ENCODE measurements around the gene LECT2. TPM values are rescaled to one million over a fixed set of nuclear protein-coding genes. Genes with fewer than 3 reads are reported as not detected.

The LECT2 gene
- total RNA-seq, 1 experiment from 2014 or later, result not detected

GRCh38 chr5:135985951-135986350 is 31.2 kb upstream of the LECT2 start:
- CTCF ChIA-PET, result no interaction called here
- no TSS peak for BruUV-seq (replicated peaks)
- no peak for ATAC-seq

GRCh38 chr5:135980620-135981019 is 25.8 kb upstream of the LECT2 start:
- no peaks in the 10 kb centered on the region for H3K79me2 ChIP-seq (ENCODE audit: low read length)
- no peak overlapping the region for H3K9ac ChIP-seq (ENCODE audit: low read length)
- no peaks in the 10 kb centered on the region for H3K36me3 ChIP-seq (ENCODE audit: low read depth, low read length)
- no peaks in the 10 kb centered on the region for H4K20me1 ChIP-seq (ENCODE audit: low read length)
- H3K9me3 ChIP-seq (ENCODE audit: low read length), result no peaks in the 10 kb centered on the region
- TF ChIP-seq CTCF (conservative IDR thresholded peaks at IDR 0.05; ENCODE audit: low read depth, low read length) (no peak), EZH2phosphoT487 (IDR thresholded peaks at IDR 0.05; ENCODE audit: borderline replicate concordance, low read length) (no peak), EZH2 (IDR thresholded peaks at IDR 0.05; ENCODE audit: low read length, unreplicated experiment) (no peak)
- no peak overlapping the region for H2AFZ ChIP-seq (ENCODE audit: low read length)
- no peaks in the 10 kb centered on the region for H3F3A ChIP-seq (ENCODE audit: low read length, unreplicated experiment)
- no peaks in the 10 kb centered on the region for H3K9me2 ChIP-seq (replicated peaks; ENCODE audit: low read length)
- no peak overlapping the region for H3K4me2 ChIP-seq (ENCODE audit: low read length)
- ChIA-PET CTCF (no interaction called here), POLR2A (ENCODE audit: unreplicated experiment) (no interaction called here)
- no peak overlapping the region for H3K4me3 ChIP-seq (ENCODE audit: low read length)
- H3K4me1 ChIP-seq (ENCODE audit: insufficient read depth, low read length), result no peaks in the 10 kb centered on the region
- no peaks in the 10 kb centered on the region for H3K27me3 ChIP-seq (ENCODE audit: low read length)
- intact Hi-C loops (cut with micrococcal nuclease), result no loop called here
- DNase-seq (no peak), ATAC-seq (no peak)
- no peak overlapping the region for H3K27ac ChIP-seq (ENCODE audit: low read length)
- BruUV-seq (replicated peaks), result no TSS peak

More at GRCh38 chr5:135985951-135986350, 31.2 kb upstream of the LECT2 start:
- DNase-seq, result no peak
- intact Hi-C loops (cut with micrococcal nuclease), result no loop called here
- no peak overlapping the region for H3K4me3 ChIP-seq (ENCODE audit: low read length)
- no peaks in the 10 kb centered on the region for H3K79me2 ChIP-seq (ENCODE audit: low read length)
- H3F3A ChIP-seq (ENCODE audit: low read length, unreplicated experiment), result no peaks in the 10 kb centered on the region
- no peaks in the 10 kb centered on the region for H3K9me2 ChIP-seq (replicated peaks; ENCODE audit: low read length)
- H3K4me1 ChIP-seq (ENCODE audit: insufficient read depth, low read length), result no peaks in the 10 kb centered on the region
- H3K9me3 ChIP-seq (ENCODE audit: low read length), result no peaks in the 10 kb centered on the region
- no peak overlapping the region for H3K9ac ChIP-seq (ENCODE audit: low read length)
- H3K4me2 ChIP-seq (ENCODE audit: low read length), result no peak overlapping the region
- H4K20me1 ChIP-seq (ENCODE audit: low read length), result no peaks in the 10 kb centered on the region
- H3K27ac ChIP-seq (ENCODE audit: low read length), result no peak overlapping the region
- H3K36me3 ChIP-seq (ENCODE audit: low read depth, low read length), result no peaks in the 10 kb centered on the region
- POLR2A ChIA-PET (ENCODE audit: unreplicated experiment), result no interaction called here
- no peaks in the 10 kb centered on the region for H3K27me3 ChIP-seq (ENCODE audit: low read length)
- no peak overlapping the region for H2AFZ ChIP-seq (ENCODE audit: low read length)
- TF ChIP-seq CTCF (conservative IDR thresholded peaks at IDR 0.05; ENCODE audit: low read depth, low read length) (no peak), EZH2 (IDR thresholded peaks at IDR 0.05; ENCODE audit: low read length, unreplicated experiment) (no peak), EZH2phosphoT487 (IDR thresholded peaks at IDR 0.05; ENCODE audit: borderline replicate concordance, low read length) (no peak)

GRCh38 chr5:135979510-135979909 is 24.7 kb upstream of the LECT2 start:
- ATAC-seq (no peak), DNase-seq (no peak)
- no peaks in the 10 kb centered on the region for H3K27me3 ChIP-seq (ENCODE audit: low read length)
- no peak for TF ChIP-seq CTCF (conservative IDR thresholded peaks at IDR 0.05; ENCODE audit: low read depth, low read length)
- TF ChIP-seq EZH2 (IDR thresholded peaks at IDR 0.05; ENCODE audit: low read length, unreplicated experiment), result no peak
- TF ChIP-seq EZH2phosphoT487 (IDR thresholded peaks at IDR 0.05; ENCODE audit: borderline replicate concordance, low read length), result no peak
- no peaks in the 10 kb centered on the region for H3K79me2 ChIP-seq (ENCODE audit: low read length)
- no peak overlapping the region for H3K9ac ChIP-seq (ENCODE audit: low read length)
- no peak overlapping the region for H2AFZ ChIP-seq (ENCODE audit: low read length)
- no peaks in the 10 kb centered on the region for H3K36me3 ChIP-seq (ENCODE audit: low read depth, low read length)
- BruUV-seq (replicated peaks), result no TSS peak
- H3F3A ChIP-seq (ENCODE audit: low read length, unreplicated experiment), result no peaks in the 10 kb centered on the region
- no peak overlapping the region for H3K4me3 ChIP-seq (ENCODE audit: low read length)
- H3K27ac ChIP-seq (ENCODE audit: low read length), result no peak overlapping the region
- no peaks in the 10 kb centered on the region for H3K9me2 ChIP-seq (replicated peaks; ENCODE audit: low read length)
- no peaks in the 10 kb centered on the region for H3K9me3 ChIP-seq (ENCODE audit: low read length)
- no peaks in the 10 kb centered on the region for H4K20me1 ChIP-seq (ENCODE audit: low read length)
- H3K4me2 ChIP-seq (ENCODE audit: low read length), result no peak overlapping the region
- ChIA-PET CTCF (no interaction called here), POLR2A (ENCODE audit: unreplicated experiment) (no interaction called here)
- intact Hi-C loops (cut with micrococcal nuclease), result no loop called here
- no peaks in the 10 kb centered on the region for H3K4me1 ChIP-seq (ENCODE audit: insufficient read depth, low read length)

Data from PC-3 (cell line).